B cell (primary cell): ENCODE results near the gene CNPPD1.

Source experiments
- CTCF ChIP-seq: fragments of 200-600 bp; IDR thresholded peaks from one replicate; pipeline ENCODE4 v1.8.0; 2022; ENCODE audit warnings: antibody characterized with exemption, mild to moderate bottlenecking
- EZH2 ChIP-seq: IDR thresholded peaks from 2 replicates; pipeline ENCODE4 v1.6.1; 2012; ENCODE audit warnings: borderline replicate concordance, low read depth, mild to moderate bottlenecking, moderate library complexity, low read length; ENCODE audit not compliant: insufficient read depth, poor library complexity, severe bottlenecking

- TF ChIP-seq CTCF (no peak), EZH2 (no peak)
Observed at GRCh38 chr2:219183151-219183772, 6.5 kb upstream of the CNPPD1 start.
